ENCODE data around the gene PPP1R10. TPM values are rescaled to one million over a fixed set of nuclear protein-coding genes. Genes with fewer than 3 reads are reported as not detected.

Gene PPP1R10
- total and polyA plus RNA-seq, 2 of the 13 experiments (the other 11 are each of a cell fraction or from before 2014, with no cell fraction given) = 26.3 to 38.4 TPM

DNA sequence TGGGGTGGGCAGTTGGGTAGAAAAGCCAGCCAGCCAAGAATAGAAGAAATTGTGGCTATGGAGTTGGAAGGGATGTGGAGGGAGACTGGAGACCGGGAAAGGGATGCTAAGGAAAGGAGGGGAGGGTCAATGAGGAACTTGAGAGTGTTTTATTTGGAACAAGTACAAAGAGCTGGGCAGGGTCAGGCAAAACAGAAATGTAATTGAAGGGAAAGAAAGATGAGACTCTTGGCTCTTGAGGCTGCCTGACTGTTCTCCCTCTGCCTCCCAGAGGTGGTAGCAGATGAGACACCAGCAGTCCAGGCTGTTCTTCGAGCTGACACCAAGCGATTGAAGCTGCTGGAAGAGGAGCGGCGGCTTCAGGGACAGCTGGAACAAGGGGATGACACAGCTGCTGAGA lies 33.1 kb downstream of the PPP1R10 start:
- no peaks in the 10 kb centered on the region for H3K79me2 ChIP-seq (ENCODE audit: insufficient read depth, low read length)
- H3K27ac ChIP-seq (ENCODE audit: extremely low read length, insufficient read depth, low read length) = no peak overlapping the region
- H3K9me3 ChIP-seq (ENCODE audit: low read length) = no peaks in the 10 kb centered on the region
- CTCF ChIA-PET (ENCODE audit: low intra/inter-chr PET ratio, low total read pairs) = no interaction called here
- FAIRE-seq (no peak), ATAC-seq (no peak; the same call in 2 of the 3 replicates), DNase-seq (ENCODE audit: low spot score) (no peak)
- H3K9ac ChIP-seq (ENCODE audit: insufficient read depth, low read depth, low read length) = no peak overlapping the region
- no peaks in the 10 kb centered on the region for H3K4me1 ChIP-seq (ENCODE audit: insufficient read depth, low read length)
- no peaks in the 10 kb centered on the region for H4K20me1 ChIP-seq (ENCODE audit: insufficient read depth, low read length)
- no peak overlapping the region for H3K4me3 ChIP-seq (replicated peaks in 1 of 3; ENCODE audit: insufficient read depth in 1 of 3, low read depth in 2 of 3, low read length in 3 of 3)
- POLR2A ChIA-PET = interaction anchor here (0.8 to 2.1 kb wide), 3 partner anchors 13 to 29 kb away, joined by 3 to 6 read pairs (median 4); partner anchors contain the start of gene ABCF1
- H3K27me3 ChIP-seq (ENCODE audit: control insufficient read depth in 1 of 2, insufficient read depth in 2 of 2, low read length in 2 of 2) = no peaks in the 10 kb centered on the region
- H2AFZ ChIP-seq (ENCODE audit: low read length) = no peak overlapping the region
- intact Hi-C loops (cut with micrococcal nuclease; ENCODE audit: unreplicated experiment) = no loop called here
- peaks cover 54 to 85% of the 10 kb centered on the region in 2 experiments for H3K36me3 ChIP-seq (replicated peaks in 1 of 2; ENCODE audit: control insufficient read depth in 1 of 2, insufficient read depth in 2 of 2, low read length in 2 of 2)
- TF ChIP-seq SETDB1 (CRISPR knock-in tag; IDR thresholded peaks at IDR 0.05; ENCODE audit: borderline replicate concordance) (no peak), POLR2G (IDR thresholded peaks at IDR 0.05; ENCODE audit: low read depth, low read length) (peak; percentile 38; the same call in 1 of the 2 replicates)
- in situ Hi-C loops (cut with HindIII; ENCODE audit: extremely low pct_ligation_motif_present, low pct_unique_long_range_greater_than_20kb) = no loop called here
- H3K4me2 ChIP-seq (ENCODE audit: low read depth, low read length) = no peak overlapping the region
- no TSS peak for BruUV-seq (replicated peaks)
- 97% methylated on average over 5 of the region's 5 CpGs for WGBS (ENCODE audit: low lambda C conversion rate)

DNA sequence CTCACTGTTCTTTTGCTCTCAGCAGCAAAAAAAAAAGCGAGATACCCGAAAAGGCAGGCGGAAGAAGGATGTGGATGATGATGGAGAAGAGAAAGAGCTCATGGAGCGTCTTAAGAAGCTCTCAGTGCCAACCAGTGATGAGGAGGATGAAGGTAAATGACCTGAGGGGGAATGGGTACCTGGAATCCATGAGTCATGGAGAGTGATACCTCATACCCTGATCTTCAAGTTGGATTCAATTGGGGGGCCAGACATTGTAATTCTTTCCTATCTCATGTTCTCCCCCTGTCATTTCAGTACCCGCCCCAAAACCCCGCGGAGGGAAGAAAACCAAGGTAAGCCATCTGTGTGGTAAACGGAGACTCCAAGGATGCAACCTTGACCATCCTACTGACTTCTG lies 39.0 kb downstream of the PPP1R10 start:
- ATAC-seq (no peak), DNase-seq (ENCODE audit: low spot score) (no peak), FAIRE-seq (no peak)
- Histone ChIP-seq H4K20me1 (ENCODE audit: insufficient read depth, low read length) (peaks cover 6% of the 10 kb centered on the region; the same call in 1 of the 2 replicates), H3K4me1 (ENCODE audit: insufficient read depth, low read length) (peaks cover 20% of the 10 kb centered on the region), H2AFZ (ENCODE audit: low read length) (no peak overlapping the region), H3K4me3 (replicated peaks in 1 of 3; ENCODE audit: insufficient read depth in 1 of 3, low read depth in 2 of 3, low read length in 3 of 3) (no peak overlapping the region), H3K9me3 (ENCODE audit: low read length) (no peaks in the 10 kb centered on the region), H3K27me3 (ENCODE audit: control insufficient read depth in 1 of 2, insufficient read depth in 2 of 2, low read length in 2 of 2) (no peaks in the 10 kb centered on the region), H3K4me2 (ENCODE audit: low read depth, low read length) (no peak overlapping the region), H3K9ac (ENCODE audit: insufficient read depth, low read depth, low read length) (no peak overlapping the region), H3K27ac (ENCODE audit: extremely low read length, insufficient read depth, low read length) (no peak overlapping the region), H3K79me2 (ENCODE audit: insufficient read depth, low read length) (peaks cover 34% of the 10 kb centered on the region), H3K36me3 (replicated peaks in 1 of 2; ENCODE audit: control insufficient read depth in 1 of 2, insufficient read depth in 2 of 2, low read length in 2 of 2) (peaks cover 46 to 64% of the 10 kb centered on the region in 2 experiments)
- intact Hi-C loops (cut with micrococcal nuclease; ENCODE audit: unreplicated experiment) (no loop called here), in situ Hi-C loops (cut with HindIII; ENCODE audit: extremely low pct_ligation_motif_present, low pct_unique_long_range_greater_than_20kb) (no loop called here)
- 97% methylated on average over 8 of the region's 8 CpGs for WGBS (ENCODE audit: low lambda C conversion rate)
- CTCF ChIA-PET (ENCODE audit: low intra/inter-chr PET ratio, low total read pairs) = no interaction called here
- POLR2A ChIA-PET = no interaction called here
- TF ChIP-seq RFXAP (CRISPR knock-in tag; IDR thresholded peaks at IDR 0.05; ENCODE audit: borderline replicate concordance) = no peak
- TF ChIP-seq KLF11 (CRISPR knock-in tag; IDR thresholded peaks at IDR 0.05) = no peak
- TF ChIP-seq SP5 (CRISPR knock-in tag; IDR thresholded peaks at IDR 0.05; ENCODE audit: borderline replicate concordance, low read depth) = no peak
- TF ChIP-seq ZBTB3 (CRISPR knock-in tag; IDR thresholded peaks at IDR 0.05; ENCODE audit: borderline replicate concordance, low read depth) = no peak
- BruUV-seq (replicated peaks) = no TSS peak
